Stimulated activated CD4-positive, alpha-beta T cell treated with anti-CD3 and anti-CD28 coated beads, Interleukin-4, amount 100 ng/mL, for 48 hours (primary cell): ENCODE results near the gene SRBD1.
A peak's percentile ranks its signal among the peaks of the same experiment; 100 is the strongest.

Source experiments
- DNase-seq, 2 donors: peaks; one replicate each; pipeline ENCODE4 v3.0.0-alpha.2; 2020; ENCODE audit warnings: low read depth in 2 of 2

Gene SRBD1

DNA sequence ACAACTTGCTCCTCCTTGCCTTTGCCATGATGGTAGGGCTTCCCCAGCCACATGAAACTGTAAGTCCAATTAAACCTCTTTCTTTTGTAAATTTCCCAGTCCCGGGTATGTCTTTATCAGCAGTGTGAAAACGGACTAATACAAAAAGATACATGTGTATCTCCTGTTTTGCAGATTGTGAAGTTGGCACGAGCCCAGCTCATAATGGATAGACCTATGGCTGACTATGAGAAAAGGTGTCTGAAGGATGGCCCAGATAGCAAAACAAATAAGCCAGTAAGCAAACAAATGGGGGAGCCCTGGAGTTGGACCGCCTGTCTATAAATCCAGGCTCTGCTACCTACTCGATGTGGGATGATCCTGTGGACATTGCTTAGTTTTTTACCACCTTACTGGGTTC is 24.9 kb upstream of the SRBD1 start:
- DNase-seq, result no peak

DNA sequence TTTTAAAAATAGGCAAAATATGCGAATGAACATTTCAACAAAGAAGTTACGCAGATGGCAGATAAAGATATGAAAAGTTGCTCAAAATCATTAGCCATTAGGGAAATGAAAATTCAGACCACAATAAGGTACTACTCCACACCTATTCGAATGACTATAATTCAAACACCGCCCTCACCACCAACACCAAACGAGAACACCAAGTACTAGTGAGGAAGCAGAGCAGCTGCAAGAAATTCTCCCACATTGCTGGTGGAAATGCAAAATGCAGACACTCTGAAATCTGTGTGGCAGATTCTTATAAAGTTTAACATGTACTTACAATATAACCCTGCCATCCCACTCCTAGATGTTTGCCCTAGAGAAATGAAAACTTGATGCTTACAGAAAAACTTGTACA is 23.2 kb upstream of the SRBD1 start:
- no peak for DNase-seq

DNA sequence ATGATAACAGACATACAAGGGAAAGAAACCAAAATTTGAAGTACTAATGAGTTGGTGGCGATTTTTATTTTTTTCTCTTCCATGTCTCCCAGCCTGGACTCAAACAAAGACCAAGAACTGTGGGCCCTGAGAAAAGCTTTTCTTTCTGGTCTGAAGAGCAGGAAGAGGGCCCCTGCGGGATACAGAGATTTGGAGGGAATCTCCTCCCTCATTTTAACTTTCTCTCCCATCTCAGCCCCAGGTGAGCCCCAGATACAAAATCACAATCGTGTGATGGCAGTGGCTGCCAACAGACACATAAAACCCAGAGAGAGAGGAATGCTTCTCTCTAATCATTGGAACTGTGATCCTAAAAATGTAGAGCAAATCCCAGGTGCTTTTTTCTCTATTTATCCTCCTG is 20.9 kb upstream of the SRBD1 start:
- no peak for DNase-seq

DNA sequence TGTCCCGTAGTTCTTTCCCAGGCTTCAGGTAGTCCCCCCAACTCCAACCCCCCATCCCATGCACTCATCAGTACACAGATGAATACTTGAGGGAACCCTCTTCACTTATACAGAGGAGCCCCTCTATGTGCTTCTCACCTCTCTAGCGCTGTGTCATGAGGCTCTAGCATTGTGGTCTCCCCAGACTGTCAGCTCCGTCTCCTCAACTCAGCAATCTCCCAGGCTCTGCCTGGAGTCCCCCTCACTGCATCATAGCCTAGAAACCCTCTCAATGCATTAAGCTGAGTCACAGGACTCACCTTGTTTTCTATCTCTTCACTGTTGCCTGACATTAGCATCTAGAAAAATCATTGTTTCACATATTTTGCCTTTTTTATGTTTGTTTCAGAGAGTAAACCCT is 20.3 kb upstream of the SRBD1 start:
- no peak for DNase-seq

DNA sequence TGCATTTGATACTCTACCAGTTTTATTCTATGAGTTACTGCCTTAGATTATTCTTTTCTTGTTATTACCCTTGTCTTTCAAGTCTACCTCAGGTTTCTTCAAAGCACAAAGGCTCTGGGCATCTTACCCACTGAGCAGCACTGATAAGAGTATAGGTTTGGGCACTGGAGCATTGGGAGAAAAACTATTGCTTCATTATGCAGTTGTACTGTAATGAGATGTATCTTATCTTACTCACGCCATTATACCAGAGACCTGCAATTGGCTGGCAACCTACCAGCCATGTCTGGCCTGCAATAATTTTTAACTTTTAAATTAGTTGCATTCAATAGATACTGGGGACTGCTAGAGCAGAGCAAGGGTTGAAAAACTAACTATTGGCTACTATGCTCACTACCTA is 18.9 kb upstream of the SRBD1 start:
- no peak for DNase-seq

- DNase-seq, result no peak
Observed at GRCh38 chr2:45627911-45628310, 16.8 kb upstream of the SRBD1 start.

DNA sequence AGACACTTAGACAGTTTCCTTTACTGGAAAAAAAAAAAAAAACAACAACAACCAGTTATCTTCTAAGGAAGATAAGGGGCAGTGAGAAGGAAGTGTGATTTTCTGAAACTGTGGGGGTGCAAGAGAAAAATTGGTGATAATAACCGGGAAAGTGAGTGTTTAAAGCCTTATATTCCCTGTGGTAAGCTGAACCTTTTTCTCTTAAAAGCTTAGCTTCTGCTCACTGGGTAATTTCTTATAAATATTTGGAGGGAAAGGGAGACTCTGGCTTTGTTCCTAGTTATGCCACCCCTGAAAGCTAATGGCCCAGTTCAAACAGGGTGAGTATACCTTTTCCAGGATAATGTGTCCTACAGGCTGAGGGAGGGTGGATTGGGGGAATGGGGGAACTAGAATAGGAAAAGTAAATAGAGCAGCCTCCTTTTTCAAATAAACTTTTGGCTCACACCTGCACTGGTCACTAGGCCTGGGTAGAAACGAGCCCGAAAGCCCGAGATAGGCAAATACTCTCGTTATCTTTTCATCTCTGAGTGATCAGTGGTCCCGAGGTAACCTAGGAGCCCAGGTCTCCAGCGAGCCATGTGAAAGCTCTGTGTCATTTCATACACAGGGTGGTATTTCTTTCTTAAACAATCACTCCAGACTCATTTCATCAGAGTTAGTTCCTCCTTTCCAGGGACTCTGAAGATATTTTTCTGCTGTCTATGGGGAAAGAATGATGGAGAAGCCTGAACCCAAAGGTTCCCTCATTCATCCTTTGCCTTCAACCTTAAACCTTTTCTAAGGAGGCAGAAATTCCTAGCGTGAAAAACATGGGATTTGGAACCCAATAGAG is 15.5 kb upstream of the SRBD1 start:
- no peak for DNase-seq

DNA sequence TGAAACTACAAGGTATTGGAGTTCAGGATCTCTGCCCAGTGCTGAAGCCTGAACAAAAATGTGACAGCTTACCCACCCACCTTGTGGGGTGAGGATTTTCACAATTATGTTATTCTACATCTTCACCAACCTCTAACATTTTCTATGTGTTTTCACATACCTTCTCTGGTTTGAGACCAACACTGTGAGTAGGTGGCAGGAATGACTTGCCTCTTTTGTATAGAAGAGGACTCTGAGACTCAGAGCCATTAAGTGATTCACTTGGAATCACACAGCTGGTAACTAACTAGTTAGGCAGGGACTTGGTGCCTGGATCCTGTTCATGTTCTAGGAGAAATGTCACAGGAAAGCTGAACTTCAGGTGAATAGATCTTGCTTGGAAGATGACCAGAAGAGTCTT is 14.8 kb upstream of the SRBD1 start:
- no peak for DNase-seq

DNA sequence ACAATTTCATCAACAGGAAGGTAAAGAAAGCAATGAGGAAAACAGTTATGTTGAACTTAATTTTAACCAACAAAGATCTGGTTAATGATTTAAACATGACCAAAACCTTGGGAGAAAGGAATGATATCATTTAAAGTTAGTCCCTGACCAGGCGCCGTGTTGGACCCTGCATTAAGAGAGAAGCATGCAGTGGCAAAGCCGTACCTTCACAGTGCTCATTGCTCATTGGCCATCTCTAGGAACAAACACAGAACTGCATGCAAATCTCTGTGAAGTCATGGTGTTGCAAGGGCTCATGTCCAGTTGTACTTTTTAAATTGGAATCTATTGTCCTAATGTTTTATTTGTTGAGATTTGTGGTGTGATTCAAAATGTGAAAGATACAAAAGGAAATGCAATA is 12.0 kb upstream of the SRBD1 start:
- DNase-seq, result no peak

GRCh38 chr2:45622336-45623075 is 11.4 kb upstream of the SRBD1 start:
- no peak for DNase-seq

GRCh38 chr2:45617496-45617895 is 6.4 kb upstream of the SRBD1 start:
- DNase-seq, result no peak

GRCh38 chr2:45616658-45617411 is 5.8 kb upstream of the SRBD1 start:
- DNase-seq, result no peak

GRCh38 chr2:45614871-45615415 is 3.9 kb upstream of the SRBD1 start:
- DNase-seq, result no peak

DNA sequence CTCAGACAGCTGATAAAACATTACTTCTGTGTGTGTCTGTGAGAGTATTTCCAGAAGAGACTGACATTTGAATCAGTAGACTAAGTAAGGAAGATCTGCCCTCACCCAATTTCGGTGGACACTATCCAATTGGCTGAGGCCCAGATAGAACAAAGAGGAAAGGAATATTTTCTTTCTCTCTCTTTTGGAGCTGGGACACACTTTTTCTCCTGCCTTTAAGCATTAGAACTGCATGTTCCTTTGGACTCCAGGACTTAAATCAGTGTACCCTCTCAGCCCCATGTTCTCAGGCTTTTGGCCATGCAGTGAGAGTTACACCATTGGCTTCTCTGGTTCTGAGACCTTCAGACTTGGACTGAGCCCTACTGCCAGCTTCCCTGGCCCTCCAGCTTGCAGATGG is 3.3 kb upstream of the SRBD1 start:
- no peak for DNase-seq

GRCh38 chr2:45612731-45613130 is 1.7 kb upstream of the SRBD1 start:
- DNase-seq, result no peak

DNA sequence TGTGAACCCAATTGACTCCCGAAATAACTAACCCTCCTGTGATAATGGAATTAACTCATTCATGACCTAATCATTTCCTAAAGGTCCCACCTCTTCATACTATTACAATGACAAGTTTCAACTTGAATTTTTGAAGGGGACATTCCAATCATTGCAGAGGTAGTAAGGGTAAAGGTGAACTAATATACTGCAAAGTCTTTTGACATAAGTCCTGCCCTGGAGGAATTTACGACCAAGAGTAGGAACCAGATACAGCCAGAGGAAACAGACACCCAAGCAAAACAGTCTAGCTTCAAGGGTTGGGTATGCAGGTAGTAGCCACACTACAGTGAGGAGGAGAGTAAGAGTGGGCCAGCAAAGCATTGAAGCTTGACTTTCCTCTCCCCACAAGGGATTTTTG is 1.2 kb upstream of the SRBD1 start:
- DNase-seq, result no peak

- peak; percentile 15 to 18 for DNase-seq
Observed at GRCh38 chr2:45610281-45611019, 617 bp downstream of the SRBD1 start.

DNA sequence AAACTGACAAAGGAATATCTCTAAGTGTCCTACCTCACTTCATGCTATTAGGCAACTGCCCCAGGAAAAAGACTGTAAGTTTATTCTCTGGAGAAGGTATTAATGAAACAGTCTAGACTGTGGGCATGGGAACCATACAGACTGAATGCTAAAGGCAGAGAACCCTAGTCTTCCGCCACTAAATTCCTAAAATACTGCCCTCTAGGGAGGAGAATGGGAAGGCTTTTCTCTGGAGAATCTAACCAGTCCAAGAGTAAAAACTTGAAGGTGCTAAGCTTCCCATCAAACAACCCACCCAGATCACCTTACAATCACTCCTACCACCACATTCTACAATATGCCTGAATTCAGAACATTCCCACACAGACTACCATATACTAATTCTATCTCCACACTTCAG is 3.4 kb downstream of the SRBD1 start:
- no peak for DNase-seq

DNA sequence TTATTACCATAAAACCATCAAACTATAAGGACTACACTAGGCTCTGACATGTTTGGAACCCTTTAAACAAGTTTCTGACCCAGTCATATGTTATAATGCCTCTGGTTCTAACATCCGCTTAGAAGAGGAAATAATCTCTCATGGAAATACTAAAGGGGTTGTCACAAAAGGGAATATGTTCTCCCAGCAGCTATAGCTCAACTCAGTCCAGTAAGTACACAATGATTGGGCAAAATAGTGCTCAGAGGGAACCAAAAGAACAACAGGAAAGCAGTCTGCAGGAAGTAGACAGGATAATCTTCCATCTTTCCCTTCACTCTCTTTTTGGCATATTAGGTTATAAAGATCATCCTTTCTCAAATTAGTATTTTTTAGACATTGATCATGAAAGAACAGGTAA is 4.3 kb downstream of the SRBD1 start:
- DNase-seq, result no peak

GRCh38 chr2:45605116-45605515 is 6.0 kb downstream of the SRBD1 start:
- no peak for DNase-seq

DNA sequence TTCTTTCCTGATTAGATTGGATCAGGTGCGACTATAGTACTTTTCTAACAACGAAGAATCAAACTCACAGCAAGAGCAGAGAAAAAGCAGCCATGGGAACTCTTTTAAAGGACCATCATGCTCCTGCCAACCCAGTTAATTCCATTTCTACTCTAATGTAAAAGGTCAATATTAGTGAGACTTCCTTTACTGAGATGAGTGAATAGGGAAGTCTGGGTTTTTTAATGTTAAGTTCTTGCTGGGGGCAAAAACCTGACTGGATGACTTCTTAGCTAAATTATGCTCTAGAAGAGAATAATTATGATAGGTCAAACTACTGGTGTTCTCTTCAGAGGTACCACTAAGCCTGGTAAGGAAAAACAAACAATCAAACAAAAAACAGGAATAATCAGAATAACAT is 8.4 kb downstream of the SRBD1 start:
- DNase-seq, result no peak

DNA sequence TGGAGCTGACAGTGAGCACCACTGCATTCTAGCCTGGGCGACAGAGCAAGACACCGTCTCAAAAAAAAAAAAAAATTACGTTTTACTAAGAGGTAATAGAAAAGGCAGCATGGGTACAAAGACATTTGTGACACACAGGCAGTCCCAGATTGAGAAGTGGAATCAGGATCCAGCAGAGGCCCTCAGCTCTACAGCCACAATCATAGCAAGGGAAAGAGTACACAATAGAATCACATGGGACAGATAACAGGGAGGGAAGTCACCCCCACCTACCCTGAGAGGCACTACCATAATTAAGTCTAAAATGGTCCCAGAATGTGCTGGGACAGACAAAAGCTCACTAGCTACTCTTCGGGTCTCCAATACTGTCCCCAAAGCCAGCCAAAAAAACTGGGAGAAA is 12.5 kb downstream of the SRBD1 start:
- no peak for DNase-seq
